ENCODE measurements around the gene PDPR. TPM values are rescaled to one million over a fixed set of nuclear protein-coding genes. Genes with fewer than 3 reads are reported as not detected.

Gene PDPR
- total and polyA plus RNA-seq, 10 of the 15 experiments (the other 5 are each of a cell fraction or from before 2014, with no cell fraction given): 2.6 to 29.1 (median 6.8) TPM

DNA sequence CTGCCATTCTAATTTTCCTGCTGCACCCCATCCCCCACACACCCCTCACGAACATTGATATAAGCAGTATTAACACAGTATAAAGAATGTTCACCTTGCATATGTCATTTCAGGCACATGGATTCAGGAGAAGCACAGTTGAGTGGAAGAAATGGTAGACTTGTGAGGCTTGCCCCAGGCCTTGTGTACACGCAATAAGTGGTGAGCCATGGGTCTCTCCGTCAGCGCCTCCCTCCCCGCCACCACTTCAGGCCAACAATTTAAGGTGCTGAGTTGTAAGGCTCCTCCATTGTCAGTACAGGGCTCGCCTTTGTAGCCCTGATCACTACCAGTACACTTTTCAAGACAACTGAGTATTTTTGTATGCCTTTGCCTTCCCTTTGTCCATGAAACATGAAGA, 47.2 kb downstream of the PDPR start:
- in situ Hi-C loops (cut with MboI): no loop called here

More for the DNA sequence above, 47.2 kb downstream of the PDPR start:
- no peak overlapping the region for H3K9ac ChIP-seq (ENCODE audit: control insufficient read depth, insufficient read depth, low read length)
- H3K4me2 ChIP-seq (ENCODE audit: control insufficient read depth, insufficient read depth): no peak overlapping the region
- H3K4me3 ChIP-seq: no peak overlapping the region
- no peak for DNase-seq (ENCODE audit: low read depth, low spot score)
- BruUV-seq (replicated peaks): no TSS peak
- H3K27me3 ChIP-seq (replicated peaks in 1 of 2; ENCODE audit: control insufficient read depth in 2 of 2, insufficient read depth in 2 of 2, low read length in 1 of 2): no peaks in the 10 kb centered on the region
- ChIA-PET POLR2A (no interaction called here), RAD21 (ENCODE audit: unreplicated experiment) (no interaction called here), SMC1A (ENCODE audit: uncharacterized antibody, unreplicated experiment) (no interaction called here), CTCF (no interaction called here)
- FAIRE-seq: no peak
- TF ChIP-seq TAF1 (IDR thresholded peaks at IDR 0.05; ENCODE audit: borderline replicate concordance, low read depth, low read length) (no peak), NFIC (IDR thresholded peaks at IDR 0.05; ENCODE audit: low read depth, low read length) (no peak), HDAC6 (IDR thresholded peaks at IDR 0.05; ENCODE audit: unreplicated experiment) (no peak), SPI1 (IDR thresholded peaks at IDR 0.05; ENCODE audit: borderline replicate concordance, insufficient read depth, low read depth, low read length) (no peak), KLF5 (IDR thresholded peaks at IDR 0.05; ENCODE audit: partially characterized antibody) (no peak), CREM (IDR thresholded peaks at IDR 0.05; ENCODE audit: low read depth) (no peak), GABPA (IDR thresholded peaks at IDR 0.05; ENCODE audit: low read depth) (no peak), ESRRA (IDR thresholded peaks at IDR 0.05; ENCODE audit: low read length) (no peak), ZZZ3 (IDR thresholded peaks at IDR 0.05; ENCODE audit: control insufficient read depth, insufficient read length, low read depth) (no peak), EZH2 (IDR thresholded peaks at IDR 0.05; ENCODE audit: borderline replicate concordance, control insufficient read depth, low read depth, low read length) (no peak), STAT3 (IDR thresholded peaks at IDR 0.05; ENCODE audit: low read depth, low read length) (no peak), STAT1 (conservative IDR thresholded peaks at IDR 0.05) (no peak)
- TF ChIP-seq, protein P1, sequence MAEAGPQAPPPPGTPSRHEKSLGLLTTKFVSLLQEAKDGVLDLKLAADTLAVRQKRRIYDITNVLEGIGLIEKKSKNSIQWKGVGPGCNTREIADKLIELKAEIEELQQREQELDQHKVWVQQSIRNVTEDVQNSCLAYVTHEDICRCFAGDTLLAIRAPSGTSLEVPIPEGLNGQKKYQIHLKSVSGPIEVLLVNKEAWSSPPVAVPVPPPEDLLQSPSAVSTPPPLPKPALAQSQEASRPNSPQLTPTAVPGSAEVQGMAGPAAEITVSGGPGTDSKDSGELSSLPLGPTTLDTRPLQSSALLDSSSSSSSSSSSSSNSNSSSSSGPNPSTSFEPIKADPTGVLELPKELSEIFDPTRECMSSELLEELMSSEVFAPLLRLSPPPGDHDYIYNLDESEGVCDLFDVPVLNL (IDR thresholded peaks at IDR 0.05; ENCODE audit: low read depth, low read length): no peak
- TF ChIP-seq, protein P2, sequence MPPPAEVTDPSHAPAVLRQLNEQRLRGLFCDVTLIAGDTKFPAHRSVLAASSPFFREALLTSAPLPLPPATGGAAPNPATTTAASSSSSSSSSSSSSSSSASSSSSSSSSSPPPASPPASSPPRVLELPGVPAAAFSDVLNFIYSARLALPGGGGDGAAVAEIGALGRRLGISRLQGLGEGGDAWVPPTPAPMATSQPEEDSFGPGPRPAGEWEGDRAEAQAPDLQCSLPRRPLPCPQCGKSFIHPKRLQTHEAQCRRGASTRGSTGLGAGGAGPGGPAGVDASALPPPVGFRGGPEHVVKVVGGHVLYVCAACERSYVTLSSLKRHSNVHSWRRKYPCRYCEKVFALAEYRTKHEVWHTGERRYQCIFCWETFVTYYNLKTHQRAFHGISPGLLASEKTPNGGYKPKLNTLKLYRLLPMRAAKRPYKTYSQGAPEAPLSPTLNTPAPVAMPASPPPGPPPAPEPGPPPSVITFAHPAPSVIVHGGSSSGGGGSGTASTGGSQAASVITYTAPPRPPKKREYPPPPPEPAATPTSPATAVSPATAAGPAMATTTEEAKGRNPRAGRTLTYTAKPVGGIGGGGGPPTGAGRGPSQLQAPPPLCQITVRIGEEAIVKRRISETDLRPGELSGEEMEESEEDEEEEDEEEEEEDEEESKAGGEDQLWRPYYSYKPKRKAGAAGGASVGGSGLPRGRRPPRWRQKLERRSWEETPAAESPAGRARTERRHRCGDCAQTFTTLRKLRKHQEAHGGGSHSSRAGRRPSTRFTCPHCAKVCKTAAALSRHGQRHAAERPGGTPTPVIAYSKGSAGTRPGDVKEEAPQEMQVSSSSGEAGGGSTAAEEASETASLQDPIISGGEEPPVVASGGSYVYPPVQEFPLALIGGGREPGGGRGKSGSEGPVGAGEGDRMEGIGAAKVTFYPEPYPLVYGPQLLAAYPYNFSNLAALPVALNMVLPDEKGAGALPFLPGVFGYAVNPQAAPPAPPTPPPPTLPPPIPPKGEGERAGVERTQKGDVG (CRISPR knock-in tag; IDR thresholded peaks at IDR 0.05): no peak
- TF ChIP-seq, protein P3, sequence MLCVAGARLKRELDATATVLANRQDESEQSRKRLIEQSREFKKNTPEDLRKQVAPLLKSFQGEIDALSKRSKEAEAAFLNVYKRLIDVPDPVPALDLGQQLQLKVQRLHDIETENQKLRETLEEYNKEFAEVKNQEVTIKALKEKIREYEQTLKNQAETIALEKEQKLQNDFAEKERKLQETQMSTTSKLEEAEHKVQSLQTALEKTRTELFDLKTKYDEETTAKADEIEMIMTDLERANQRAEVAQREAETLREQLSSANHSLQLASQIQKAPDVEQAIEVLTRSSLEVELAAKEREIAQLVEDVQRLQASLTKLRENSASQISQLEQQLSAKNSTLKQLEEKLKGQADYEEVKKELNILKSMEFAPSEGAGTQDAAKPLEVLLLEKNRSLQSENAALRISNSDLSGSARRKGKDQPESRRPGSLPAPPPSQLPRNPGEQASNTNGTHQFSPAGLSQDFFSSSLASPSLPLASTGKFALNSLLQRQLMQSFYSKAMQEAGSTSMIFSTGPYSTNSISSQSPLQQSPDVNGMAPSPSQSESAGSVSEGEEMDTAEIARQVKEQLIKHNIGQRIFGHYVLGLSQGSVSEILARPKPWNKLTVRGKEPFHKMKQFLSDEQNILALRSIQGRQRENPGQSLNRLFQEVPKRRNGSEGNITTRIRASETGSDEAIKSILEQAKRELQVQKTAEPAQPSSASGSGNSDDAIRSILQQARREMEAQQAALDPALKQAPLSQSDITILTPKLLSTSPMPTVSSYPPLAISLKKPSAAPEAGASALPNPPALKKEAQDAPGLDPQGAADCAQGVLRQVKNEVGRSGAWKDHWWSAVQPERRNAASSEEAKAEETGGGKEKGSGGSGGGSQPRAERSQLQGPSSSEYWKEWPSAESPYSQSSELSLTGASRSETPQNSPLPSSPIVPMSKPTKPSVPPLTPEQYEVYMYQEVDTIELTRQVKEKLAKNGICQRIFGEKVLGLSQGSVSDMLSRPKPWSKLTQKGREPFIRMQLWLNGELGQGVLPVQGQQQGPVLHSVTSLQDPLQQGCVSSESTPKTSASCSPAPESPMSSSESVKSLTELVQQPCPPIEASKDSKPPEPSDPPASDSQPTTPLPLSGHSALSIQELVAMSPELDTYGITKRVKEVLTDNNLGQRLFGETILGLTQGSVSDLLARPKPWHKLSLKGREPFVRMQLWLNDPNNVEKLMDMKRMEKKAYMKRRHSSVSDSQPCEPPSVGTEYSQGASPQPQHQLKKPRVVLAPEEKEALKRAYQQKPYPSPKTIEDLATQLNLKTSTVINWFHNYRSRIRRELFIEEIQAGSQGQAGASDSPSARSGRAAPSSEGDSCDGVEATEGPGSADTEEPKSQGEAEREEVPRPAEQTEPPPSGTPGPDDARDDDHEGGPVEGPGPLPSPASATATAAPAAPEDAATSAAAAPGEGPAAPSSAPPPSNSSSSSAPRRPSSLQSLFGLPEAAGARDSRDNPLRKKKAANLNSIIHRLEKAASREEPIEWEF (IDR thresholded peaks at IDR 0.05; ENCODE audit: insufficient replicate concordance, low read depth, low read length): no peak
- no peak overlapping the region for H2AFZ ChIP-seq (ENCODE audit: control insufficient read depth, low read depth, low read length)
- H3K36me3 ChIP-seq (ENCODE audit: control insufficient read depth in 2 of 2, insufficient read depth in 2 of 2, low read length in 1 of 2): peaks cover 11 to 13% of the 10 kb centered on the region in 2 experiments; a peak in 3 of 4 replicates
- H3K9me3 ChIP-seq (replicated peaks; ENCODE audit: control insufficient read depth, insufficient read depth, low read length): no peaks in the 10 kb centered on the region
- H3K27ac ChIP-seq (ENCODE audit: control insufficient read depth, insufficient read depth): no peak overlapping the region
- H3K79me2 ChIP-seq (ENCODE audit: control insufficient read depth, insufficient read depth, low read length): no peaks in the 10 kb centered on the region
- ATAC-seq: no peak
- intact Hi-C loops (cut with micrococcal nuclease; ENCODE audit: unreplicated experiment): loop anchor here (10.0 kb wide), 2 partner anchors 93 to 493 kb away; partner anchors contain the start of gene EXOSC6
- H3K4me1 ChIP-seq (ENCODE audit: control insufficient read depth, insufficient read depth, low read length): no peaks in the 10 kb centered on the region
- WGBS (ENCODE audit: insufficient coverage, insufficient replicate concordance, low lambda C conversion rate, missing lambda C conversion rate): 98% methylated on average over 6 of the region's 6 CpGs
- no peaks in the 10 kb centered on the region for H4K20me1 ChIP-seq (ENCODE audit: control insufficient read depth, insufficient read depth)
